Measurements from ENCODE around the gene OR2H1.

OR2H1 gene

GRCh38 chr6:29509711-29510110, 52.8 kb downstream of the OR2H1 start:
- H3K9me3 ChIP-seq (ENCODE audit: insufficient read depth, low read depth, low read length): no peaks in the 10 kb centered on the region
- no peak overlapping the region for H2AFZ ChIP-seq (ENCODE audit: low read length)

GRCh38 chr6:29510202-29510601, 53.2 kb downstream of the OR2H1 start:
- TF ChIP-seq, protein P1, sequence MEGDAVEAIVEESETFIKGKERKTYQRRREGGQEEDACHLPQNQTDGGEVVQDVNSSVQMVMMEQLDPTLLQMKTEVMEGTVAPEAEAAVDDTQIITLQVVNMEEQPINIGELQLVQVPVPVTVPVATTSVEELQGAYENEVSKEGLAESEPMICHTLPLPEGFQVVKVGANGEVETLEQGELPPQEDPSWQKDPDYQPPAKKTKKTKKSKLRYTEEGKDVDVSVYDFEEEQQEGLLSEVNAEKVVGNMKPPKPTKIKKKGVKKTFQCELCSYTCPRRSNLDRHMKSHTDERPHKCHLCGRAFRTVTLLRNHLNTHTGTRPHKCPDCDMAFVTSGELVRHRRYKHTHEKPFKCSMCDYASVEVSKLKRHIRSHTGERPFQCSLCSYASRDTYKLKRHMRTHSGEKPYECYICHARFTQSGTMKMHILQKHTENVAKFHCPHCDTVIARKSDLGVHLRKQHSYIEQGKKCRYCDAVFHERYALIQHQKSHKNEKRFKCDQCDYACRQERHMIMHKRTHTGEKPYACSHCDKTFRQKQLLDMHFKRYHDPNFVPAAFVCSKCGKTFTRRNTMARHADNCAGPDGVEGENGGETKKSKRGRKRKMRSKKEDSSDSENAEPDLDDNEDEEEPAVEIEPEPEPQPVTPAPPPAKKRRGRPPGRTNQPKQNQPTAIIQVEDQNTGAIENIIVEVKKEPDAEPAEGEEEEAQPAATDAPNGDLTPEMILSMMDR (conservative IDR thresholded peaks at IDR 0.05; ENCODE audit: low read length): peak; percentile 57
- no peak for TF ChIP-seq EZH2phosphoT487 (IDR thresholded peaks at IDR 0.05; ENCODE audit: borderline replicate concordance)
- H4K20me1 ChIP-seq (ENCODE audit: insufficient read depth, low read length, poor library complexity, severe bottlenecking): no peaks in the 10 kb centered on the region
- peaks cover 18% of the 10 kb centered on the region for H3K4me1 ChIP-seq (ENCODE audit: insufficient read depth, low read length, poor library complexity, severe bottlenecking)
- H3K4me2 ChIP-seq (ENCODE audit: low read depth, low read length, poor library complexity, severe bottlenecking): no peak overlapping the region
- H3K9ac ChIP-seq (ENCODE audit: low read depth, low read length, poor library complexity, severe bottlenecking): no peak overlapping the region
- no peaks in the 10 kb centered on the region for H3K27me3 ChIP-seq (ENCODE audit: insufficient read depth, low read length, poor library complexity, severe bottlenecking)
- H3K4me3 ChIP-seq (ENCODE audit: low read length, poor library complexity, severe bottlenecking): no peak overlapping the region
- no peaks in the 10 kb centered on the region for H3F3A ChIP-seq (ENCODE audit: low read depth)
- H3K9me3 ChIP-seq (ENCODE audit: insufficient read depth, low read depth, low read length): no peaks in the 10 kb centered on the region
- H3K9me2 ChIP-seq (replicated peaks; ENCODE audit: low read depth, low read length): no peaks in the 10 kb centered on the region
- no peak overlapping the region for H2AFZ ChIP-seq (ENCODE audit: low read length)
- H3K79me2 ChIP-seq (ENCODE audit: insufficient read depth, low read length): no peaks in the 10 kb centered on the region
- no peaks in the 10 kb centered on the region for H3K36me3 ChIP-seq (ENCODE audit: insufficient read depth, low read length)

More at GRCh38 chr6:29509711-29510110, 52.8 kb downstream of the OR2H1 start:
- Histone ChIP-seq H3K79me2 (ENCODE audit: insufficient read depth, low read length) (no peaks in the 10 kb centered on the region), H3K9ac (ENCODE audit: low read depth, low read length, poor library complexity, severe bottlenecking) (no peak overlapping the region), H3K9me2 (replicated peaks; ENCODE audit: low read depth, low read length) (no peaks in the 10 kb centered on the region), H3K4me3 (ENCODE audit: low read length, poor library complexity, severe bottlenecking) (no peak overlapping the region), H4K20me1 (ENCODE audit: insufficient read depth, low read length, poor library complexity, severe bottlenecking) (no peaks in the 10 kb centered on the region), H3K4me1 (ENCODE audit: insufficient read depth, low read length, poor library complexity, severe bottlenecking) (peaks cover 18% of the 10 kb centered on the region), H3K36me3 (ENCODE audit: insufficient read depth, low read length) (no peaks in the 10 kb centered on the region), H3F3A (ENCODE audit: low read depth) (no peaks in the 10 kb centered on the region), H3K4me2 (ENCODE audit: low read depth, low read length, poor library complexity, severe bottlenecking) (no peak overlapping the region), H3K27me3 (ENCODE audit: insufficient read depth, low read length, poor library complexity, severe bottlenecking) (no peaks in the 10 kb centered on the region)
- TF ChIP-seq, protein P1 (conservative IDR thresholded peaks at IDR 0.05; ENCODE audit: low read length): no peak
- TF ChIP-seq EZH2phosphoT487 (IDR thresholded peaks at IDR 0.05; ENCODE audit: borderline replicate concordance): no peak

- H4K20me1 ChIP-seq (ENCODE audit: insufficient read depth, low read length, poor library complexity, severe bottlenecking): no peaks in the 10 kb centered on the region
- H3K4me1 ChIP-seq (ENCODE audit: insufficient read depth, low read length, poor library complexity, severe bottlenecking): peaks cover 21% of the 10 kb centered on the region
- H3K27me3 ChIP-seq (ENCODE audit: insufficient read depth, low read length, poor library complexity, severe bottlenecking): no peaks in the 10 kb centered on the region
- no peak overlapping the region for H3K4me2 ChIP-seq (ENCODE audit: low read depth, low read length, poor library complexity, severe bottlenecking)
- no peaks in the 10 kb centered on the region for H3F3A ChIP-seq (ENCODE audit: low read depth)
- H3K4me3 ChIP-seq (ENCODE audit: low read length, poor library complexity, severe bottlenecking): no peak overlapping the region
- no peaks in the 10 kb centered on the region for H3K79me2 ChIP-seq (ENCODE audit: insufficient read depth, low read length)
- H3K9ac ChIP-seq (ENCODE audit: low read depth, low read length, poor library complexity, severe bottlenecking): no peak overlapping the region
- H3K9me2 ChIP-seq (replicated peaks; ENCODE audit: low read depth, low read length): no peaks in the 10 kb centered on the region
- no peaks in the 10 kb centered on the region for H3K9me3 ChIP-seq (ENCODE audit: insufficient read depth, low read depth, low read length)
- no peaks in the 10 kb centered on the region for H3K36me3 ChIP-seq (ENCODE audit: insufficient read depth, low read length)
- no peak for TF ChIP-seq EZH2phosphoT487 (IDR thresholded peaks at IDR 0.05; ENCODE audit: borderline replicate concordance)
- TF ChIP-seq, protein P1 (conservative IDR thresholded peaks at IDR 0.05; ENCODE audit: low read length): no peak
- no peak overlapping the region for H2AFZ ChIP-seq (ENCODE audit: low read length)
Observed at GRCh38 chr6:29510746-29511300, 53.9 kb downstream of the OR2H1 start.
